ENCODE measurements around the gene PTCD1.

- TF ChIP-seq CTCF (conservative IDR thresholded peaks at IDR 0.05; ENCODE audit: low read depth, low read length) (no peak), EZH2 (IDR thresholded peaks at IDR 0.05; ENCODE audit: borderline replicate concordance, low read depth, low read length, poor library complexity, severe bottlenecking) (no peak)
Measured at GRCh38 chr7:99380032-99380822, 58.4 kb downstream of the PTCD1 start.

Measured in A673 (cell line).